Adrenal gland (tissue), 12 donors: Measurements from ENCODE around the gene TTN. TPM values are rescaled to one million over a fixed set of nuclear protein-coding genes. Genes with fewer than 3 reads are reported as not detected.

Source experiments
- DNase-seq, 7 donors: peaks; one replicate each; pipeline ENCODE4 v3.0.0-alpha.2; 2019 to 2020
- H3K27ac ChIP-seq, 5 donors: fragments of 200-600 bp; sonication (generic) in 4 of 5; 1 replicate in 3 of 5; 2 replicates in 2 of 5; pipeline versions ENCODE4 v1.5.1 to v1.8.0; 2016 to 2020; ENCODE audit warnings: mild to moderate bottlenecking in 1 of 5
- H3K27me3 ChIP-seq: fragments of 200-600 bp; 2 replicates; pipeline ENCODE4 v1.8.0; 2021
- H3K36me3 ChIP-seq, 2 donors: fragments of 200-600 bp; replicated peaks in 1 of 2; 1 replicate in 1 of 2; 2 replicates in 1 of 2; pipeline versions ENCODE4 v1.5.1 to v1.8.0; 2018 to 2022
- H3K4me1 ChIP-seq, 2 donors: fragments of 200-600 bp; replicated peaks in 1 of 2; 1 replicate in 1 of 2; 2 replicates in 1 of 2; pipeline versions ENCODE4 v1.5.1 to v1.8.0; 2018 to 2021
- H3K4me3 ChIP-seq, 4 donors: fragments of 200-600 bp; sonication (generic) in 3 of 4; one replicate each; pipeline ENCODE4 v1.5.1; 2016 to 2018
- H3K9me3 ChIP-seq, 3 donors: fragments of 200-600 bp; sonication (generic) in 1 of 3; replicated peaks in 1 of 3; 1 replicate in 2 of 3; 2 replicates in 1 of 3; pipeline versions ENCODE4 v1.5.1 to v1.8.0; 2016 to 2021
- POLR2A ChIP-seq, 2 donors: fragments of 450-650 bp; IDR thresholded peaks; one replicate each; pipeline ENCODE4 v1.6.1; 2017; ENCODE audit warnings: antibody characterized with exemption in 2 of 2, mild to moderate bottlenecking in 2 of 2, moderate library complexity in 1 of 2
- WGBS, 4 donors: extraction: QIAGEN DNeasy Blood & Tissue Kit in 2 of 4; methylation state at CpG; one replicate each; pipeline versions ENCODE4 v1.1.5 to v1.1.7; 2013 to 2017; 5-methylcytosine and 5-hydroxymethylcytosine counted together
- intact Hi-C, 2 donors: fragments of 100-400 bp; cut with DNase I; formaldehyde crosslinking; loops; one replicate each; pipeline versions ENCODE4 v1.14.1 to v1.15.0; 2022 to 2023
- polyA plus RNA-seq, 3 donors: library from polyadenylated mRNA; stranded (reverse); fragments of 200-250 nt in 2 of 3; fragments of 350-450 nt in 1 of 3; fragmentation: Illumina TruSeq in 1 of 3; extraction: RNeasy Lipid Tissue Mini Kit (QIAGEN cat#74804) in 1 of 3; gene quantifications; one replicate each; pipeline ENCODE4 v1.2.3, GENCODE V29; 2013 to 2014
- total RNA-seq, 9 donors: library from RNA; depleted of rRNA in 4 of 9; stranded (reverse); fragments of >200 nt in 4 of 9; fragments of 120-200 nt in 1 of 9; fragmentation: NEBNext Ultra II Directional in 1 of 9; extraction: Animal tissue kit (Norgen Biotek cat#: 25700) in 1 of 9; gene quantifications; one replicate each; pipeline versions ENCODE4 v1.1.0 to v1.2.4, GENCODE V29; 2013 to 2023
- TF ChIP-seq, protein P1 (sequence below), 6 experiments: fragments of 450-650 bp in 4 of 6; fragments of 200-600 bp in 2 of 6; sonication (generic) in 1 of 6; IDR thresholded peaks; 1 replicate in 5 of 6; 2 replicates in 1 of 6; pipeline versions ENCODE4 v1.5.1 to v1.8.0; 2016 to 2021; ENCODE audit warnings: antibody characterized with exemption in 6 of 6, mild to moderate bottlenecking in 2 of 6, moderate library complexity in 1 of 6
- donor health status: healthy with polysubstance abuse.
- donor health status: Bipolar disorder and iron deficiency.
- donor health status: DM: yes; HTN: yes; CAD: no.
- donor health status: DM: no; HTN: no; CAD: no.
- donor health status: DM: no; HTN: no; CAD: no.
- donor health status: DM: yes; HTN: yes; CAD: no.

TTN gene
- total and polyA plus RNA-seq, 12 donors, result 0.05 to 45.2 (median 2.7) TPM

- Histone ChIP-seq H3K4me1 (no peaks in the 10 kb centered on the region), H3K27ac (no peak overlapping the region), H3K9me3 (no peaks in the 10 kb centered on the region), H3K27me3 (no peaks in the 10 kb centered on the region), H3K36me3 (no peaks in the 10 kb centered on the region), H3K4me3 (no peak overlapping the region)
- no peak for DNase-seq
- WGBS, 4 donors, result 66 to 71% (median 70%) methylated on average over 5 of the region's 5 CpGs
- intact Hi-C loops, result no loop called here
- TF ChIP-seq, protein P1, sequence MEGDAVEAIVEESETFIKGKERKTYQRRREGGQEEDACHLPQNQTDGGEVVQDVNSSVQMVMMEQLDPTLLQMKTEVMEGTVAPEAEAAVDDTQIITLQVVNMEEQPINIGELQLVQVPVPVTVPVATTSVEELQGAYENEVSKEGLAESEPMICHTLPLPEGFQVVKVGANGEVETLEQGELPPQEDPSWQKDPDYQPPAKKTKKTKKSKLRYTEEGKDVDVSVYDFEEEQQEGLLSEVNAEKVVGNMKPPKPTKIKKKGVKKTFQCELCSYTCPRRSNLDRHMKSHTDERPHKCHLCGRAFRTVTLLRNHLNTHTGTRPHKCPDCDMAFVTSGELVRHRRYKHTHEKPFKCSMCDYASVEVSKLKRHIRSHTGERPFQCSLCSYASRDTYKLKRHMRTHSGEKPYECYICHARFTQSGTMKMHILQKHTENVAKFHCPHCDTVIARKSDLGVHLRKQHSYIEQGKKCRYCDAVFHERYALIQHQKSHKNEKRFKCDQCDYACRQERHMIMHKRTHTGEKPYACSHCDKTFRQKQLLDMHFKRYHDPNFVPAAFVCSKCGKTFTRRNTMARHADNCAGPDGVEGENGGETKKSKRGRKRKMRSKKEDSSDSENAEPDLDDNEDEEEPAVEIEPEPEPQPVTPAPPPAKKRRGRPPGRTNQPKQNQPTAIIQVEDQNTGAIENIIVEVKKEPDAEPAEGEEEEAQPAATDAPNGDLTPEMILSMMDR (IDR thresholded peaks at IDR 0.05), result no peak
- TF ChIP-seq POLR2A (IDR thresholded peaks at IDR 0.05), result no peak
These were observed 156.7 kb downstream of the TTN start for GRCh38 chr2:178650554-178650953.

- no peak for DNase-seq
- no peaks in the 10 kb centered on the region for H3K9me3 ChIP-seq
- TF ChIP-seq, protein P1 (IDR thresholded peaks at IDR 0.05), result no peak
- TF ChIP-seq POLR2A (IDR thresholded peaks at IDR 0.05), result no peak
- no peak overlapping the region for H3K27ac ChIP-seq
- WGBS, 4 donors, result 75 to 91% (median 80%) methylated on average over 1 of the region's 1 CpG
- no peaks in the 10 kb centered on the region for H3K27me3 ChIP-seq
- H3K4me3 ChIP-seq, result no peak overlapping the region
- H3K4me1 ChIP-seq, result no peaks in the 10 kb centered on the region
- no peaks in the 10 kb centered on the region for H3K36me3 ChIP-seq
- intact Hi-C loops, result no loop called here
These were observed 162.3 kb downstream of the TTN start for GRCh38 chr2:178644919-178645318.

DNA sequence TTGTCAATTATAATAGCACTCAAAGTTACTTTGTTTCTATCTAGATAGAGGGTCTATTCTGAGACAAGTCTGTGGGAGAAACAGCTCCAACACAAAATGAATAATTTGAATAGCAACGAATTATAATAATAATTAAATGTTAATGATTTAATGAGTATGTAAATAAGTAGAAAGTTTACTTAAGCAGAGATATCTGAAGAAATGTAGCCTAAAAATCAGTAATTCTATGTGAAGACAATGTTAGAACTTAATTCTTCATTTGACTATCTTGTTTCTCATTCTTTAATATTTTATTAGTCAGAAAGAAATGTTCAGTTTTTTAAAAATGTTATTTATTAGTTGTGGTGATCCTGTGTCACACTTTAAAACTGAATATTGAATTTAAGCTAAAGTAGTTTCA, 165.7 kb downstream of the TTN start:
- Histone ChIP-seq H3K27ac (no peak overlapping the region), H3K9me3 (no peaks in the 10 kb centered on the region), H3K27me3 (no peaks in the 10 kb centered on the region), H3K36me3 (no peaks in the 10 kb centered on the region), H3K4me1 (no peaks in the 10 kb centered on the region), H3K4me3 (no peak overlapping the region)
- TF ChIP-seq POLR2A (IDR thresholded peaks at IDR 0.05), result no peak
- TF ChIP-seq, protein P1 (IDR thresholded peaks at IDR 0.05), result no peak
- intact Hi-C loops, result no loop called here
- no peak for DNase-seq
- 35 to 42% (median 39%) methylated on average over 1 of the region's 1 CpG for WGBS, 4 donors

DNA sequence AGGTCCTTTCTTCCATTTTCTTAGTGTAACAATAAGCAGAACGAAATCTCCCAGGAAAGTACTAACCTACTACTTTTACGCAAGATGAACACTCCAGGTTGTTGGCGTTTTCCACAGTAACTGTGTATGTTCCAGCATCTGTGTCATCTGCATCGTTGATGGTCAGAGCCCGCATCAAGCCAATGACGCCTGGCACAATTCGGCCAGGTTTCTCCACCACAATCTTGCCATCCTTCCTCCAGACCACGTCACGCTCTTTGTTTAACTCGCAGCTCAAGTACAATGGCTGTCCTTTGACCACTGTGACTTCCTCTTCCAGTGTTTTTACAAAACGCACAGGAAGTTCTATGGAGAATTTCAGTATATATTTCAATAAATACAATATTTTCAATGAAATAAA, 171.3 kb downstream of the TTN start:
- Histone ChIP-seq H3K4me1 (no peaks in the 10 kb centered on the region), H3K27ac (no peak overlapping the region), H3K4me3 (no peak overlapping the region), H3K36me3 (no peaks in the 10 kb centered on the region), H3K27me3 (no peaks in the 10 kb centered on the region), H3K9me3 (no peaks in the 10 kb centered on the region)
- TF ChIP-seq, protein P1 (IDR thresholded peaks at IDR 0.05), result no peak
- TF ChIP-seq POLR2A (IDR thresholded peaks at IDR 0.05), result no peak
- intact Hi-C loops, result no loop called here
- DNase-seq, result no peak
- 89 to 92% (median 91%) methylated on average over 11 of the region's 11 CpGs for WGBS, 4 donors
